H1 (cell line): ENCODE results near the gene VEGFD. TPM values are rescaled to one million over a fixed set of nuclear protein-coding genes. Genes with fewer than 3 reads are reported as not detected.

Experiments
- CTCF ChIA-PET: fragments of 300-600 bp; sonication (Branson Sonifier 250); formaldehyde crosslinking; loops from one replicate; lab custom pipeline; 2021; ENCODE audit not compliant: partially characterized antibody; lab: Charles Lee
- POLR2A ChIA-PET: fragments of 300-600 bp; sonication (Branson Sonifier 250); formaldehyde crosslinking; loops from one replicate; lab custom pipeline; 2021; ENCODE audit warnings: inconsistent platforms; ENCODE audit not compliant: partially characterized antibody; lab: Charles Lee
- DNase-seq, 2 experiments: peaks; one replicate each; pipeline versions ENCODE4 v3.0.0 to v3.0.0-alpha.2; 2010 to 2022; ENCODE audit warnings: low spot score in 2 of 2, low read depth in 1 of 2, mixed read lengths in 1 of 2
- FAIRE-seq: peaks from 2 replicates; lab custom pipeline; 2011; peaks lifted over from hg19 to GRCh38; lab: Jason Lieb, UNC
- H2AFZ ChIP-seq: 2 replicates; pipeline ENCODE4 v1.8.1; 2012; ENCODE audit warnings: low read length, inconsistent platforms
- H2AK5ac ChIP-seq: 2 replicates; pipeline ENCODE4 v1.6.1; 2013; ENCODE audit warnings: low read depth, low read length
- H2BK120ac ChIP-seq: replicated peaks from 2 replicates; pipeline ENCODE3; 2013; ENCODE audit warnings: low read depth, low read length, inconsistent platforms
- H2BK12ac ChIP-seq: 2 replicates; pipeline ENCODE4 v1.6.1; 2013; ENCODE audit warnings: low read depth, low read length
- H2BK15ac ChIP-seq: 2 replicates; pipeline ENCODE4 v1.6.1; 2013; ENCODE audit warnings: low read length
- H2BK20ac ChIP-seq: 2 replicates; pipeline ENCODE4 v1.6.1; 2013; ENCODE audit warnings: low read length
- H2BK5ac ChIP-seq: 2 replicates; pipeline ENCODE4 v1.6.1; 2013; ENCODE audit warnings: low read depth, low read length
- H3K14ac ChIP-seq: 2 replicates; pipeline ENCODE4 v1.6.1; 2013; ENCODE audit warnings: inconsistent platforms; ENCODE audit not compliant: insufficient read length
- H3K18ac ChIP-seq: 2 replicates; pipeline ENCODE4 v1.6.1; 2013; ENCODE audit warnings: low read length; ENCODE audit errors: extremely low read depth
- H3K23ac ChIP-seq: 2 replicates; pipeline ENCODE4 v1.6.1; 2013; ENCODE audit warnings: inconsistent platforms; ENCODE audit not compliant: insufficient read length
- H3K23me2 ChIP-seq: 2 replicates; pipeline ENCODE4 v1.6.1; 2013; ENCODE audit warnings: low read depth, low read length
- H3K27ac ChIP-seq: 2 replicates; pipeline ENCODE4 v1.6.1; 2011; ENCODE audit warnings: low read depth, low read length, inconsistent platforms
- H3K27me3 ChIP-seq, 4 experiments: replicated peaks in 1 of 4; 1 replicate in 1 of 4; 2 replicates in 3 of 4; pipeline versions ENCODE4 v1.6.1 to v1.8.1; 2011 to 2013; ENCODE audit warnings: low read length in 3 of 4, mild to moderate bottlenecking in 3 of 4, inconsistent platforms in 2 of 4, mixed read lengths in 2 of 4, moderate library complexity in 1 of 4; ENCODE audit not compliant: control insufficient read depth in 3 of 4, insufficient read depth in 3 of 4; ENCODE audit errors: extremely low read depth in 1 of 4
- H3K36me3 ChIP-seq, 4 experiments: 2 replicates each; pipeline versions ENCODE4 v1.6.1 to v1.8.1; 2011 to 2013; ENCODE audit warnings: mild to moderate bottlenecking in 4 of 4, low read length in 3 of 4, moderate library complexity in 2 of 4, control low read depth in 1 of 4, inconsistent platforms in 1 of 4; ENCODE audit not compliant: insufficient read depth in 4 of 4, control insufficient read depth in 2 of 4
- H3K4ac ChIP-seq: replicated peaks from 2 replicates; pipeline ENCODE3; 2013; ENCODE audit warnings: low read length, low read depth, mixed read lengths, inconsistent platforms; ENCODE audit not compliant: insufficient read length
- H3K4me1 ChIP-seq, 4 experiments: replicated peaks in 1 of 4; 1 replicate in 1 of 4; 2 replicates in 3 of 4; pipeline versions ENCODE4 v1.6.1 to v1.8.1; 2011 to 2013; ENCODE audit warnings: low read length in 3 of 4, inconsistent platforms in 2 of 4, mixed read lengths in 1 of 4; ENCODE audit not compliant: insufficient read depth in 4 of 4, control insufficient read depth in 3 of 4
- H3K4me2 ChIP-seq, 2 experiments: 2 replicates each; pipeline versions ENCODE4 v1.6.1 to v1.8.1; 2011 to 2013; ENCODE audit warnings: low read depth in 2 of 2, low read length in 2 of 2, control low read depth in 1 of 2, inconsistent platforms in 1 of 2, mild to moderate bottlenecking in 1 of 2; ENCODE audit not compliant: insufficient read depth in 1 of 2
- H3K4me3 ChIP-seq, 4 experiments: fragments of 200-600, 300-600 bp in 1 of 4; sonication (generic), shearing (Covaris generic), sonication (Bioruptor Twin) in 1 of 4; 2 replicates each; pipeline versions ENCODE4 v1.5.1 to v1.8.1; 2011 to 2016; ENCODE audit warnings: low read length in 4 of 4, low read depth in 3 of 4, control low read depth in 2 of 4, inconsistent platforms in 2 of 4, mild to moderate bottlenecking in 2 of 4, mixed read lengths in 1 of 4, moderate library complexity in 1 of 4; ENCODE audit not compliant: insufficient read depth in 2 of 4; ENCODE audit errors: extremely low read depth in 1 of 4
- H3K56ac ChIP-seq: replicated peaks from 2 replicates; pipeline ENCODE3; 2013; ENCODE audit warnings: low read depth, mild to moderate bottlenecking, mixed read lengths, low read length, inconsistent platforms; ENCODE audit not compliant: insufficient read length
- H3K79me1 ChIP-seq: 2 replicates; pipeline ENCODE4 v1.6.1; 2013; ENCODE audit warnings: low read depth, low read length, control low read depth
- H3K79me2 ChIP-seq, 2 experiments: 2 replicates each; pipeline versions ENCODE4 v1.6.1 to v1.8.1; 2012 to 2013; ENCODE audit warnings: low read length in 2 of 2, mild to moderate bottlenecking in 2 of 2, inconsistent platforms in 1 of 2; ENCODE audit not compliant: insufficient read depth in 2 of 2, control insufficient read depth in 1 of 2
- H3K9ac ChIP-seq, 4 experiments: replicated peaks in 1 of 4; 1 replicate in 1 of 4; 2 replicates in 3 of 4; pipeline versions ENCODE4 v1.6.1 to v1.8.1; 2011 to 2013; ENCODE audit warnings: low read depth in 3 of 4, low read length in 3 of 4, control low read depth in 2 of 4, mild to moderate bottlenecking in 2 of 4, moderate library complexity in 2 of 4, inconsistent platforms in 1 of 4; ENCODE audit errors: extremely low read depth in 1 of 4
- H3K9me3 ChIP-seq, 2 experiments: 2 replicates each; pipeline versions ENCODE4 v1.6.1 to v1.8.1; 2012 to 2013; ENCODE audit warnings: mild to moderate bottlenecking in 2 of 2, moderate library complexity in 2 of 2, control low read depth in 1 of 2, inconsistent platforms in 1 of 2, low read depth in 1 of 2, low read length in 1 of 2, mixed read lengths in 1 of 2; ENCODE audit not compliant: insufficient read depth in 2 of 2
- H4K20me1 ChIP-seq, 2 experiments: replicated peaks in 1 of 2; 2 replicates each; pipeline versions ENCODE3 to v1.8.1; 2011 to 2013; ENCODE audit warnings: inconsistent platforms in 2 of 2, low read length in 2 of 2, mild to moderate bottlenecking in 1 of 2; ENCODE audit not compliant: insufficient read depth in 2 of 2, control insufficient read depth in 1 of 2
- H4K5ac ChIP-seq: 2 replicates; pipeline ENCODE4 v1.6.1; 2013; ENCODE audit warnings: low read length, low read depth, mixed read lengths, inconsistent platforms; ENCODE audit not compliant: insufficient read length
- H4K8ac ChIP-seq: 2 replicates; pipeline ENCODE4 v1.8.0; 2013; ENCODE audit warnings: mild to moderate bottlenecking, moderate library complexity, low read length, inconsistent platforms; ENCODE audit not compliant: insufficient read depth; ENCODE audit errors: extremely low read depth
- H4K91ac ChIP-seq: replicated peaks from 2 replicates; pipeline ENCODE3; 2013; ENCODE audit warnings: low read length, mixed read lengths, inconsistent platforms; ENCODE audit not compliant: insufficient read length
- MAX ChIP-seq: IDR thresholded peaks from 2 replicates; pipeline ENCODE4 v1.6.1; 2012; ENCODE audit warnings: inconsistent platforms
- NANOG ChIP-seq: IDR thresholded peaks from 2 replicates; pipeline ENCODE4 v1.6.1; 2011; ENCODE audit warnings: low read length, low read depth, mild to moderate bottlenecking, inconsistent platforms; ENCODE audit not compliant: insufficient read depth, poor library complexity, severe bottlenecking
- POLR2AphosphoS5 ChIP-seq: IDR thresholded peaks from 2 replicates; pipeline ENCODE4 v1.6.1; 2011; ENCODE audit warnings: low read depth, low read length
- WGBS, 2 experiments: shearing (Covaris generic) in 1 of 2; methylation state at CpG; one replicate each; pipeline versions ENCODE4 v1.1.6 to v1.1.7; 2013 to 2015; ENCODE audit warnings: low lambda C conversion rate in 2 of 2, mixed read lengths in 2 of 2, inconsistent platforms in 1 of 2, low coverage in 1 of 2, missing lambda C conversion rate in 1 of 2; ENCODE audit not compliant: insufficient replicate concordance in 2 of 2, insufficient coverage in 1 of 2, insufficient read length in 1 of 2; ENCODE audit errors: extremely low coverage in 1 of 2, missing lambda C conversion rate in 1 of 2; 5-methylcytosine and 5-hydroxymethylcytosine counted together
- polyA plus RNA-seq, 7 experiments: library from polyadenylated mRNA; depleted of rRNA in 3 of 7; stranded (reverse) in 5 of 7; unstranded in 2 of 7; fragments of >200 nt in 5 of 7; fragments of 200-250 nt in 2 of 7; gene quantifications; 1 replicate in 5 of 7; 2 replicates in 1 of 7; 4 replicates in 1 of 7; pipeline versions ENCODE4 v1.2.1 to v1.2.3, GENCODE V29; 2011 to 2013; ENCODE audit warnings: missing spikeins in 2 of 7, mixed read lengths in 2 of 7
- total RNA-seq: library from RNA; stranded (reverse); fragmentation: NEBNext Ultra II Directional; extraction: Animal tissue kit (Norgen Biotek cat#: 25700); gene quantifications from 2 replicates; pipeline ENCODE4 v1.2.1, GENCODE V29; 2021

VEGFD gene
- total and polyA plus RNA-seq, 2 of the 8 experiments (the other 6 are each of a cell fraction or from before 2014, with no cell fraction given): 0.06 TPM; not detected in 1

GRCh38 chrX:15395789-15396188, 11.6 kb upstream of the VEGFD start:
- H4K5ac ChIP-seq: no peak overlapping the region
- no peak overlapping the region for H3K18ac ChIP-seq
- 79% methylated on average over 2 of the region's 2 CpGs; no CpG with 5 or more reads in 1 of the 2 experiments for WGBS, 2 experiments
- no peak overlapping the region for H2AFZ ChIP-seq
- H3K4me1 ChIP-seq: no peaks in the 10 kb centered on the region
- H3K4me3 ChIP-seq: no peak overlapping the region
- no peak overlapping the region for H2BK15ac ChIP-seq
- no peak overlapping the region for H3K14ac ChIP-seq
- no peak overlapping the region for H3K4ac ChIP-seq
- H3K27me3 ChIP-seq: no peaks in the 10 kb centered on the region
- DNase-seq: no peak
- no peak overlapping the region for H3K9ac ChIP-seq
- H2BK20ac ChIP-seq: no peak overlapping the region
- H2AK5ac ChIP-seq: no peak overlapping the region
- no peaks in the 10 kb centered on the region for H3K36me3 ChIP-seq
- no peak overlapping the region for H3K4me2 ChIP-seq
- no peak overlapping the region for H2BK120ac ChIP-seq
- H2BK12ac ChIP-seq: no peak overlapping the region
- no peaks in the 10 kb centered on the region for H4K20me1 ChIP-seq
- ChIA-PET POLR2A (no interaction called here), CTCF (no interaction called here)
- H3K79me1 ChIP-seq: no peaks in the 10 kb centered on the region
- H3K9me3 ChIP-seq: no peaks in the 10 kb centered on the region
- no peak for FAIRE-seq
- H3K23ac ChIP-seq: no peak overlapping the region
- no peak overlapping the region for H4K8ac ChIP-seq
- no peak overlapping the region for H2BK5ac ChIP-seq
- H4K91ac ChIP-seq: no peak overlapping the region
- H3K56ac ChIP-seq: no peak overlapping the region
- no peak overlapping the region for H3K27ac ChIP-seq
- no peaks in the 10 kb centered on the region for H3K23me2 ChIP-seq
- H3K79me2 ChIP-seq: no peaks in the 10 kb centered on the region
- no peak for TF ChIP-seq MAX
- no peak for TF ChIP-seq POLR2AphosphoS5
- no peak for TF ChIP-seq NANOG
